GM23338 (cell line): ENCODE results near the gene HLCS. TPM values are rescaled to one million over a fixed set of nuclear protein-coding genes. Genes with fewer than 3 reads are reported as not detected.
A peak's percentile ranks its signal among the peaks of the same experiment; 100 is the strongest.

ENCODE experiments used
- ATAC-seq: fragments of 200-7000 bp; cut with Tn5 transposase; 3 replicates; pipeline ENCODE4 v1.9.1; 2020
- DNase-seq: peaks from one replicate; pipeline ENCODE4 v3.0.0-alpha.2; 2015; ENCODE audit warnings: low spot score
- H2AFZ ChIP-seq: fragments of 200-600 bp; sonication (generic); 2 replicates; pipeline ENCODE4 v1.8.0; 2016; ENCODE audit warnings: antibody characterized with exemption, mild to moderate bottlenecking, moderate library complexity
- H3F3A ChIP-seq: fragments of 200-600 bp; sonication (generic); replicated peaks from 2 replicates; pipeline ENCODE4 v1.8.0; 2017; ENCODE audit warnings: antibody characterized with exemption, mixed run types, low read depth
- H3K27ac ChIP-seq: fragments of 200-600 bp; sonication (generic); 2 replicates; pipeline ENCODE4 v1.6.1; 2016; ENCODE audit warnings: low read depth
- H3K27me3 ChIP-seq: fragments of 200-600 bp; sonication (generic); 2 replicates; pipeline ENCODE4 v1.8.0; 2016; ENCODE audit warnings: mild to moderate bottlenecking, mixed run types, moderate library complexity; ENCODE audit not compliant: insufficient read depth
- H3K36me3 ChIP-seq: fragments of 200-600 bp; sonication (generic); 2 replicates; pipeline ENCODE4 v1.8.0; 2016; ENCODE audit warnings: mild to moderate bottlenecking; ENCODE audit not compliant: insufficient read depth
- H3K4me1 ChIP-seq: fragments of 200-600 bp; sonication (generic); 2 replicates; pipeline ENCODE4 v1.8.0; 2016; ENCODE audit warnings: mild to moderate bottlenecking, moderate library complexity; ENCODE audit not compliant: insufficient read depth
- H3K4me2 ChIP-seq: fragments of 200-600 bp; sonication (generic); 2 replicates; pipeline ENCODE4 v1.7.1; 2017; ENCODE audit warnings: mixed run types
- H3K4me3 ChIP-seq: fragments of 200-600 bp; sonication (generic); 2 replicates; pipeline ENCODE4 v1.6.1; 2016; ENCODE audit warnings: mixed run types
- H3K79me2 ChIP-seq: fragments of 200-600 bp; sonication (generic); replicated peaks from 2 replicates; pipeline ENCODE4 v1.8.0; 2017; ENCODE audit warnings: mild to moderate bottlenecking; ENCODE audit not compliant: insufficient read depth
- H3K9me2 ChIP-seq: fragments of 200-600 bp; sonication (generic); 2 replicates; pipeline ENCODE4 v1.8.0; 2017; ENCODE audit not compliant: insufficient read depth
- H4K20me1 ChIP-seq: fragments of 200-600 bp; sonication (generic); replicated peaks from 2 replicates; pipeline ENCODE4 v1.8.0; 2017; ENCODE audit warnings: mild to moderate bottlenecking; ENCODE audit not compliant: insufficient read depth
- H3K27ac Mint-ChIP-seq: 2 replicates; pipeline ENCODE4 v1.8.0; 2020; ENCODE audit warnings: inconsistent platforms, mild to moderate bottlenecking, moderate library complexity, mixed read lengths
- H3K27me3 Mint-ChIP-seq: 3 replicates; pipeline ENCODE4 v1.8.0; 2022; ENCODE audit warnings: low read depth, mild to moderate bottlenecking, moderate library complexity, mixed read lengths, inconsistent platforms; ENCODE audit not compliant: insufficient read depth, poor library complexity
- H3K36me3 Mint-ChIP-seq: 3 replicates; pipeline ENCODE4 v1.8.0; 2021; ENCODE audit warnings: low read depth, mild to moderate bottlenecking, inconsistent platforms, moderate library complexity, mixed read lengths
- H3K4me1 Mint-ChIP-seq: 3 replicates; pipeline ENCODE4 v1.8.0; 2020; ENCODE audit warnings: mild to moderate bottlenecking, inconsistent platforms, mixed read lengths
- H3K4me3 Mint-ChIP-seq: 3 replicates; pipeline ENCODE4 v1.8.0; 2021; ENCODE audit warnings: moderate library complexity, mild to moderate bottlenecking, inconsistent platforms, mixed read lengths
- H3K9me3 Mint-ChIP-seq: 3 replicates; pipeline ENCODE4 v1.8.0; 2020; ENCODE audit warnings: moderate library complexity, mild to moderate bottlenecking, inconsistent platforms, mixed read lengths
- CREB1 ChIP-seq: fragments of 250-450 bp; sonication (Bioruptor Pico); IDR thresholded peaks from 2 replicates; pipeline ENCODE4 v1.5.0; 2020; ENCODE audit warnings: low read depth, mild to moderate bottlenecking, moderate library complexity
- EZH2 ChIP-seq: fragments of 200-600 bp; sonication (generic); IDR thresholded peaks from one replicate; pipeline ENCODE4 v1.8.0; 2017; ENCODE audit warnings: antibody characterized with exemption, mild to moderate bottlenecking, low read depth; ENCODE audit not compliant: unreplicated experiment
- EZH2phosphoT487 ChIP-seq: fragments of 200-600 bp; sonication (generic); IDR thresholded peaks from one replicate; pipeline ENCODE4 v1.8.1; 2018; ENCODE audit warnings: antibody characterized with exemption; ENCODE audit not compliant: unreplicated experiment
- JUNB ChIP-seq: IDR thresholded peaks from one replicate; pipeline ENCODE4 v1.6.1; 2016; ENCODE audit warnings: antibody characterized with exemption; ENCODE audit not compliant: unreplicated experiment
- NANOG ChIP-seq: IDR thresholded peaks from 2 replicates; pipeline ENCODE4 v1.6.1; 2016; ENCODE audit warnings: antibody characterized with exemption, borderline replicate concordance
- POLR2AphosphoS5 ChIP-seq: IDR thresholded peaks from 2 replicates; pipeline ENCODE4 v1.6.1; 2016; ENCODE audit warnings: antibody characterized with exemption, low read depth
- STAT1 ChIP-seq: IDR thresholded peaks from one replicate; pipeline ENCODE4 v1.6.1; 2016; ENCODE audit warnings: antibody characterized with exemption; ENCODE audit not compliant: unreplicated experiment
- ZNF114 ChIP-seq: fragments of 250-450 bp; sonication (Bioruptor Pico); IDR thresholded peaks from 2 replicates; pipeline ENCODE4 v1.5.0; 2020; ENCODE audit warnings: mild to moderate bottlenecking, moderate library complexity
- ZNF331 ChIP-seq: fragments of 250-450 bp; sonication (Bioruptor Pico); IDR thresholded peaks from 2 replicates; pipeline ENCODE4 v1.5.0; 2020; ENCODE audit warnings: low read depth, mild to moderate bottlenecking, moderate library complexity
- polyA plus RNA-seq: library from polyadenylated mRNA; unstranded; fragments of >200 nt; fragmentation: Nextera tagmentation; extraction: Ambion mirVana; gene quantifications from 2 replicates; pipeline ENCODE4 v1.2.1, GENCODE V29; 2016
- total RNA-seq: library from RNA; depleted of rRNA; stranded (reverse); fragments of >200 nt; shearing (Covaris generic); gene quantifications from 2 replicates; pipeline ENCODE4 v1.2.3, GENCODE V29; 2014
- TF ChIP-seq, protein P1 (sequence below): fragments of 250-450 bp; sonication (Bioruptor Pico); IDR thresholded peaks from 2 replicates; pipeline ENCODE4 v1.5.0; 2020; ENCODE audit warnings: mild to moderate bottlenecking, moderate library complexity
- TF ChIP-seq, protein P2 (sequence below), 2 experiments: fragments of 200-600 bp in 1 of 2; sonication (generic) in 1 of 2; conservative IDR thresholded peaks; 2 replicates each; pipeline versions ENCODE4 v1.5.1 to v1.6.1; 2016 to 2017; ENCODE audit warnings: antibody characterized with exemption in 2 of 2, low read depth in 2 of 2, mild to moderate bottlenecking in 2 of 2, moderate library complexity in 1 of 2
- TF ChIP-seq, protein P3 (sequence below): IDR thresholded peaks from 2 replicates; pipeline ENCODE4 v1.6.1; 2016; ENCODE audit warnings: antibody characterized with exemption
- TF ChIP-seq, protein P4 (sequence below): IDR thresholded peaks from one replicate; pipeline ENCODE4 v1.6.1; 2018; ENCODE audit warnings: antibody characterized with exemption; ENCODE audit not compliant: unreplicated experiment

The HLCS gene
- total and polyA plus RNA-seq, 2 experiments from 2014 or later = 6.1 to 14.7 TPM

DNA sequence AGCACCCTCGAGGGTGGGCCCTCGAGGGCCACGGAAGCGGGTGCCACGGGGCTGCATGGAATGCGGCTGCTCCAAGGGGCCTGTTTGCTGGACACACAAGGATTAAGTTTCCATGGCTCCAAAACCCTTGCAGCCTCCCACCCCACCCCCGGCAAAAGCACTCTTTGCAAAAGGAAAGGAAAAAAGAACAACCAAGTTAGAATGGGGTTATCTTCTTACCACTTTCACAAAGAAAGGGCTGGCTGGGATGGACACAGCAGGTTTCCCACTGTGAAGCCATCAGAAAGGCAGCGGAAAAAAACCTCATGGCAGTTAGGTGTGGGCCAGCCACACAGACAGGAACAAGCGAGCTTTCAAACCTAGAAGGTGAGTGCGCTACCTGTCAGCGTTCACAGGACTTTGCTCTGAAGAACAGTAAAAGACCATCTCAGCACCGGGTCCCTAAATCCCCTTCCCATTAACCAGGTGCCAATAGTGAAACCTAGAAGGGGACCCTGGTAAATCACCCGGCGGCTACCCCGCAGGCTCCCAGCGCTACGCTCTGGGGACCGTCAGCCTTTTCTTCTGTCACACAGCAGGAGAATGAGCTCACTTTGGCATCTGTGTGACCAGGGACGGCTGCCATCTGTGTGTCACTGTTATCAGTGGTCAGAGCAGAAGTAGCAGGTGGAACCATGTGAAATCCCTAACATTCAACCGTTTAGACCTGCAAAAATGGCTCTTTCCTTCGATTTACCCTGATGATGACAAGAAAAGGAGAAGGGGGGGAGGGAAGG is 174.6 kb downstream of the HLCS start:
- H3K27ac Mint-ChIP-seq = no peak overlapping the region
- H3K4me1 ChIP-seq = peaks cover 5% of the 10 kb centered on the region; the same call in 1 of the 2 replicates
- no peaks in the 10 kb centered on the region for H3K27me3 ChIP-seq
- no peaks in the 10 kb centered on the region for H3K9me2 ChIP-seq
- H3K4me3 ChIP-seq = no peak overlapping the region
- no peaks in the 10 kb centered on the region for H3K36me3 Mint-ChIP-seq
- no peak overlapping the region for H3K4me2 ChIP-seq
- no peak overlapping the region for H3K4me3 Mint-ChIP-seq
- no peaks in the 10 kb centered on the region for H3K36me3 ChIP-seq
- no peaks in the 10 kb centered on the region; the same call in 2 of the 3 replicates for H3K9me3 Mint-ChIP-seq
- H3K27me3 Mint-ChIP-seq = no peaks in the 10 kb centered on the region
- peaks cover 8% of the 10 kb centered on the region for H3K4me1 Mint-ChIP-seq
- DNase-seq (no peak), ATAC-seq (peak; percentile 65)
- H4K20me1 ChIP-seq = no peaks in the 10 kb centered on the region
- TF ChIP-seq JUNB (no peak), EZH2phosphoT487 (no peak), POLR2AphosphoS5 (no peak), CREB1 (no peak), EZH2 (no peak), ZNF331 (CRISPR knock-in tag) (no peak), ZNF114 (CRISPR knock-in tag) (no peak), NANOG (no peak), STAT1 (no peak)
- TF ChIP-seq, protein P1, sequence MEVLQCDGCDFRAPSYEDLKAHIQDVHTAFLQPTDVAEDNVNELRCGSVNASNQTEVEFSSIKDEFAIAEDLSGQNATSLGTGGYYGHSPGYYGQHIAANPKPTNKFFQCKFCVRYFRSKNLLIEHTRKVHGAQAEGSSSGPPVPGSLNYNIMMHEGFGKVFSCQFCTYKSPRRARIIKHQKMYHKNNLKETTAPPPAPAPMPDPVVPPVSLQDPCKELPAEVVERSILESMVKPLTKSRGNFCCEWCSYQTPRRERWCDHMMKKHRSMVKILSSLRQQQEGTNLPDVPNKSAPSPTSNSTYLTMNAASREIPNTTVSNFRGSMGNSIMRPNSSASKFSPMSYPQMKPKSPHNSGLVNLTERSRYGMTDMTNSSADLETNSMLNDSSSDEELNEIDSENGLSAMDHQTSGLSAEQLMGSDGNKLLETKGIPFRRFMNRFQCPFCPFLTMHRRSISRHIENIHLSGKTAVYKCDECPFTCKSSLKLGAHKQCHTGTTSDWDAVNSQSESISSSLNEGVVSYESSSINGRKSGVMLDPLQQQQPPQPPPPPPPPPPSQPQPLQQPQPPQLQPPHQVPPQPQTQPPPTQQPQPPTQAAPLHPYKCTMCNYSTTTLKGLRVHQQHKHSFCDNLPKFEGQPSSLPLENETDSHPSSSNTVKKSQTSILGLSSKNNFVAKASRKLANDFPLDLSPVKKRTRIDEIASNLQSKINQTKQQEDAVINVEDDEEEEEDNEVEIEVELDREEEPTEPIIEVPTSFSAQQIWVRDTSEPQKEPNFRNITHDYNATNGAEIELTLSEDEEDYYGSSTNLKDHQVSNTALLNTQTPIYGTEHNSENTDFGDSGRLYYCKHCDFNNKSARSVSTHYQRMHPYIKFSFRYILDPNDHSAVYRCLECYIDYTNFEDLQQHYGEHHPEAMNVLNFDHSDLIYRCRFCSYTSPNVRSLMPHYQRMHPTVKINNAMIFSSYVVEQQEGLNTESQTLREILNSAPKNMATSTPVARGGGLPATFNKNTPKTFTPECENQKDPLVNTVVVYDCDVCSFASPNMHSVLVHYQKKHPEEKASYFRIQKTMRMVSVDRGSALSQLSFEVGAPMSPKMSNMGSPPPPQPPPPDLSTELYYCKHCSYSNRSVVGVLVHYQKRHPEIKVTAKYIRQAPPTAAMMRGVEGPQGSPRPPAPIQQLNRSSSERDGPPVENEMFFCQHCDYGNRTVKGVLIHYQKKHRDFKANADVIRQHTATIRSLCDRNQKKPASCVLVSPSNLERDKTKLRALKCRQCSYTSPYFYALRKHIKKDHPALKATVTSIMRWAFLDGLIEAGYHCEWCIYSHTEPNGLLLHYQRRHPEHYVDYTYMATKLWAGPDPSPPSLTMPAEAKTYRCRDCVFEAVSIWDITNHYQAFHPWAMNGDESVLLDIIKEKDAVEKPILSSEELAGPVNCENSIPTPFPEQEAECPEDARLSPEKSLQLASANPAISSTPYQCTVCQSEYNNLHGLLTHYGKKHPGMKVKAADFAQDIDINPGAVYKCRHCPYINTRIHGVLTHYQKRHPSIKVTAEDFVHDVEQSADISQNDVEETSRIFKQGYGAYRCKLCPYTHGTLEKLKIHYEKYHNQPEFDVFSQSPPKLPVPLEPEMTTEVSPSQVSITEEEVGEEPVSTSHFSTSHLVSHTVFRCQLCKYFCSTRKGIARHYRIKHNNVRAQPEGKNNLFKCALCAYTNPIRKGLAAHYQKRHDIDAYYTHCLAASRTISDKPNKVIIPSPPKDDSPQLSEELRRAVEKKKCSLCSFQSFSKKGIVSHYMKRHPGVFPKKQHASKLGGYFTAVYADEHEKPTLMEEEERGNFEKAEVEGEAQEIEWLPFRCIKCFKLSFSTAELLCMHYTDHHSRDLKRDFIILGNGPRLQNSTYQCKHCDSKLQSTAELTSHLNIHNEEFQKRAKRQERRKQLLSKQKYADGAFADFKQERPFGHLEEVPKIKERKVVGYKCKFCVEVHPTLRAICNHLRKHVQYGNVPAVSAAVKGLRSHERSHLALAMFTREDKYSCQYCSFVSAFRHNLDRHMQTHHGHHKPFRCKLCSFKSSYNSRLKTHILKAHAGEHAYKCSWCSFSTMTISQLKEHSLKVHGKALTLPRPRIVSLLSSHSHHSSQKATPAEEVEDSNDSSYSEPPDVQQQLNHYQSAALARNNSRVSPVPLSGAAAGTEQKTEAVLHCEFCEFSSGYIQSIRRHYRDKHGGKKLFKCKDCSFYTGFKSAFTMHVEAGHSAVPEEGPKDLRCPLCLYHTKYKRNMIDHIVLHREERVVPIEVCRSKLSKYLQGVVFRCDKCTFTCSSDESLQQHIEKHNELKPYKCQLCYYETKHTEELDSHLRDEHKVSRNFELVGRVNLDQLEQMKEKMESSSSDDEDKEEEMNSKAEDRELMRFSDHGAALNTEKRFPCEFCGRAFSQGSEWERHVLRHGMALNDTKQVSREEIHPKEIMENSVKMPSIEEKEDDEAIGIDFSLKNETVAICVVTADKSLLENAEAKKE (CRISPR knock-in tag) = no peak
- TF ChIP-seq, protein P2, sequence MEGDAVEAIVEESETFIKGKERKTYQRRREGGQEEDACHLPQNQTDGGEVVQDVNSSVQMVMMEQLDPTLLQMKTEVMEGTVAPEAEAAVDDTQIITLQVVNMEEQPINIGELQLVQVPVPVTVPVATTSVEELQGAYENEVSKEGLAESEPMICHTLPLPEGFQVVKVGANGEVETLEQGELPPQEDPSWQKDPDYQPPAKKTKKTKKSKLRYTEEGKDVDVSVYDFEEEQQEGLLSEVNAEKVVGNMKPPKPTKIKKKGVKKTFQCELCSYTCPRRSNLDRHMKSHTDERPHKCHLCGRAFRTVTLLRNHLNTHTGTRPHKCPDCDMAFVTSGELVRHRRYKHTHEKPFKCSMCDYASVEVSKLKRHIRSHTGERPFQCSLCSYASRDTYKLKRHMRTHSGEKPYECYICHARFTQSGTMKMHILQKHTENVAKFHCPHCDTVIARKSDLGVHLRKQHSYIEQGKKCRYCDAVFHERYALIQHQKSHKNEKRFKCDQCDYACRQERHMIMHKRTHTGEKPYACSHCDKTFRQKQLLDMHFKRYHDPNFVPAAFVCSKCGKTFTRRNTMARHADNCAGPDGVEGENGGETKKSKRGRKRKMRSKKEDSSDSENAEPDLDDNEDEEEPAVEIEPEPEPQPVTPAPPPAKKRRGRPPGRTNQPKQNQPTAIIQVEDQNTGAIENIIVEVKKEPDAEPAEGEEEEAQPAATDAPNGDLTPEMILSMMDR (conservative IDR thresholded peaks at IDR 0.05; ENCODE audit: low read depth in 2 of 2) = no peak
- TF ChIP-seq, protein P3, sequence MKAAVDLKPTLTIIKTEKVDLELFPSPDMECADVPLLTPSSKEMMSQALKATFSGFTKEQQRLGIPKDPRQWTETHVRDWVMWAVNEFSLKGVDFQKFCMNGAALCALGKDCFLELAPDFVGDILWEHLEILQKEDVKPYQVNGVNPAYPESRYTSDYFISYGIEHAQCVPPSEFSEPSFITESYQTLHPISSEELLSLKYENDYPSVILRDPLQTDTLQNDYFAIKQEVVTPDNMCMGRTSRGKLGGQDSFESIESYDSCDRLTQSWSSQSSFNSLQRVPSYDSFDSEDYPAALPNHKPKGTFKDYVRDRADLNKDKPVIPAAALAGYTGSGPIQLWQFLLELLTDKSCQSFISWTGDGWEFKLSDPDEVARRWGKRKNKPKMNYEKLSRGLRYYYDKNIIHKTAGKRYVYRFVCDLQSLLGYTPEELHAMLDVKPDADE = no peak
- TF ChIP-seq, protein P4, sequence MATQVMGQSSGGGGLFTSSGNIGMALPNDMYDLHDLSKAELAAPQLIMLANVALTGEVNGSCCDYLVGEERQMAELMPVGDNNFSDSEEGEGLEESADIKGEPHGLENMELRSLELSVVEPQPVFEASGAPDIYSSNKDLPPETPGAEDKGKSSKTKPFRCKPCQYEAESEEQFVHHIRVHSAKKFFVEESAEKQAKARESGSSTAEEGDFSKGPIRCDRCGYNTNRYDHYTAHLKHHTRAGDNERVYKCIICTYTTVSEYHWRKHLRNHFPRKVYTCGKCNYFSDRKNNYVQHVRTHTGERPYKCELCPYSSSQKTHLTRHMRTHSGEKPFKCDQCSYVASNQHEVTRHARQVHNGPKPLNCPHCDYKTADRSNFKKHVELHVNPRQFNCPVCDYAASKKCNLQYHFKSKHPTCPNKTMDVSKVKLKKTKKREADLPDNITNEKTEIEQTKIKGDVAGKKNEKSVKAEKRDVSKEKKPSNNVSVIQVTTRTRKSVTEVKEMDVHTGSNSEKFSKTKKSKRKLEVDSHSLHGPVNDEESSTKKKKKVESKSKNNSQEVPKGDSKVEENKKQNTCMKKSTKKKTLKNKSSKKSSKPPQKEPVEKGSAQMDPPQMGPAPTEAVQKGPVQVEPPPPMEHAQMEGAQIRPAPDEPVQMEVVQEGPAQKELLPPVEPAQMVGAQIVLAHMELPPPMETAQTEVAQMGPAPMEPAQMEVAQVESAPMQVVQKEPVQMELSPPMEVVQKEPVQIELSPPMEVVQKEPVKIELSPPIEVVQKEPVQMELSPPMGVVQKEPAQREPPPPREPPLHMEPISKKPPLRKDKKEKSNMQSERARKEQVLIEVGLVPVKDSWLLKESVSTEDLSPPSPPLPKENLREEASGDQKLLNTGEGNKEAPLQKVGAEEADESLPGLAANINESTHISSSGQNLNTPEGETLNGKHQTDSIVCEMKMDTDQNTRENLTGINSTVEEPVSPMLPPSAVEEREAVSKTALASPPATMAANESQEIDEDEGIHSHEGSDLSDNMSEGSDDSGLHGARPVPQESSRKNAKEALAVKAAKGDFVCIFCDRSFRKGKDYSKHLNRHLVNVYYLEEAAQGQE = no peak
- H3F3A ChIP-seq = no peaks in the 10 kb centered on the region
- H3K27ac ChIP-seq = no peak overlapping the region
- H2AFZ ChIP-seq = no peak overlapping the region
- no peaks in the 10 kb centered on the region for H3K79me2 ChIP-seq
